Thoracic aorta (tissue), 2 donors: ENCODE results near the gene RAPGEF4. TPM values are rescaled to one million over a fixed set of nuclear protein-coding genes. Genes with fewer than 3 reads are reported as not detected.
A peak's percentile ranks its signal among the peaks of the same experiment; 100 is the strongest.

ENCODE experiments used
- ATAC-seq: fragments of 150-250 bp; one replicate; pipeline ENCODE4 v1.8.0; 2017; ENCODE audit warnings: low read depth; ENCODE audit not compliant: insufficient number of reproducible peaks, low FRiP score
- DNase-seq: peaks from one replicate; pipeline ENCODE4 v3.0.0-alpha.2; 2020; ENCODE audit warnings: low spot score
- H3K27ac ChIP-seq, 2 donors: fragments of 200-600 bp; sonication (generic); 1 replicate in 1 of 2; 2 replicates in 1 of 2; pipeline ENCODE4 v1.5.1; 2016; ENCODE audit warnings: mild to moderate bottlenecking in 2 of 2, moderate library complexity in 2 of 2
- H3K27me3 ChIP-seq: fragments of 200-600 bp; sonication (generic); replicated peaks from 2 replicates; pipeline ENCODE4 v1.6.0; 2016; ENCODE audit warnings: mild to moderate bottlenecking; ENCODE audit not compliant: insufficient read depth
- H3K36me3 ChIP-seq: fragments of 200-600 bp; sonication (generic); one replicate; pipeline ENCODE4 v1.5.1; 2016
- H3K4me1 ChIP-seq, 2 donors: fragments of 200-600 bp; sonication (generic); 1 replicate in 1 of 2; 2 replicates in 1 of 2; pipeline versions ENCODE4 v1.5.1 to v1.6.0; 2016; ENCODE audit warnings: low read depth in 2 of 2, mild to moderate bottlenecking in 1 of 2; ENCODE audit not compliant: control insufficient read depth in 1 of 2
- H3K4me3 ChIP-seq: fragments of 200-600 bp; sonication (generic); 2 replicates; pipeline ENCODE4 v1.5.1; 2016; ENCODE audit warnings: mild to moderate bottlenecking
- H3K9me3 ChIP-seq: fragments of 200-600 bp; sonication (generic); 2 replicates; pipeline ENCODE4 v1.5.1; 2016
- CTCF ChIP-seq: fragments of 200-600 bp; sonication (generic); IDR thresholded peaks from one replicate; pipeline ENCODE4 v1.5.1; 2019; ENCODE audit warnings: antibody characterized with exemption
- total RNA-seq, 2 donors: library from RNA; depleted of rRNA; stranded (reverse); fragments of >200 nt; gene quantifications; one replicate each; pipeline versions ENCODE4 v1.1.0 to v1.2.3, GENCODE V29; 2016

Gene RAPGEF4
- total RNA-seq, 2 donors from 2014 or later, result 9.9 to 18.4 TPM

GRCh38 chr2:172986040-172986439, 250.4 kb downstream of the RAPGEF4 start:
- ATAC-seq (no peak), DNase-seq (no peak)
- TF ChIP-seq CTCF, result no peak
- Histone ChIP-seq H3K36me3 (no peaks in the 10 kb centered on the region), H3K9me3 (no peaks in the 10 kb centered on the region), H3K4me1 (peaks cover 3 to 14% of the 10 kb centered on the region in 2 donors), H3K4me3 (peak overlapping the region; percentile 50), H3K27ac (peak overlapping the region; percentile 7 to 44), H3K27me3 (no peaks in the 10 kb centered on the region)

- Histone ChIP-seq H3K9me3 (no peaks in the 10 kb centered on the region), H3K27me3 (no peaks in the 10 kb centered on the region), H3K27ac (no peak overlapping the region), H3K36me3 (no peaks in the 10 kb centered on the region), H3K4me3 (no peak overlapping the region), H3K4me1 (peaks cover 3 to 14% of the 10 kb centered on the region in 2 donors)
- TF ChIP-seq CTCF, result no peak
- DNase-seq (no peak), ATAC-seq (no peak)
These were observed 253.1 kb downstream of the RAPGEF4 start for GRCh38 chr2:172988728-172989127.

- Histone ChIP-seq H3K9me3 (no peaks in the 10 kb centered on the region), H3K4me3 (no peak overlapping the region), H3K4me1 (peaks cover 0 to 10% of the 10 kb centered on the region in 2 donors), H3K27me3 (no peaks in the 10 kb centered on the region), H3K27ac (no peak overlapping the region), H3K36me3 (no peaks in the 10 kb centered on the region)
- DNase-seq (no peak), ATAC-seq (no peak)
- TF ChIP-seq CTCF, result no peak
These were observed 255.4 kb downstream of the RAPGEF4 start for GRCh38 chr2:172991031-172991430.

DNA sequence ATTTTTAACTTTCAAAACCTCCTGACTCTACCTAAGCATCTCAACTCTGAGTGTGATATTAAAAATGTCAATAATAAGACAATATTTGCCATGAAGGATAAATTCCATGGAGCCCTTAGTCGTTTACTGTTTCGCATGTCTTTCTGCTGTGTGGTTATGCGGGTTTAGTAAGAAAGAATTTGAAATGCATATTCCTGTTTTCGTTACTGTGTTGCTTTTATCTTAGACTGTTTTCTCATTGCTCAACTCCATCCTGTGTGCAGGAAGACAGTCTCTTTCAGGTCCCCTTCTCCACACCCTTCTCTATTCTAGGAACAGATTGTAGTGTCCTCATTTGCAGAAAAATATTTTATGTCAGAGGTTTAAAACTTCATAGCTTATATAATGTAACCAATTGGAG, 257.5 kb downstream of the RAPGEF4 start:
- no peak for ATAC-seq
- TF ChIP-seq CTCF, result no peak
- Histone ChIP-seq H3K4me1 (peaks cover 0 to 16% of the 10 kb centered on the region in 2 donors), H3K9me3 (no peaks in the 10 kb centered on the region), H3K36me3 (no peaks in the 10 kb centered on the region), H3K4me3 (no peak overlapping the region), H3K27me3 (no peaks in the 10 kb centered on the region), H3K27ac (no peak overlapping the region)
- no peak for DNase-seq

- TF ChIP-seq CTCF, result no peak
- H3K9me3 ChIP-seq, result no peaks in the 10 kb centered on the region
- no peak overlapping the region for H3K27ac ChIP-seq
- peaks cover 0 to 16% of the 10 kb centered on the region in 2 donors for H3K4me1 ChIP-seq
- no peak for ATAC-seq
- no peak for DNase-seq
- no peak overlapping the region for H3K4me3 ChIP-seq
- H3K27me3 ChIP-seq, result no peaks in the 10 kb centered on the region
- H3K36me3 ChIP-seq, result no peaks in the 10 kb centered on the region
These were observed 258.5 kb downstream of the RAPGEF4 start for GRCh38 chr2:172993931-172994717.
